Smooth muscle cell (in vitro differentiated cells): ENCODE measurements around the gene PTPRN2. TPM values are rescaled to one million over a fixed set of nuclear protein-coding genes. Genes with fewer than 3 reads are reported as not detected.

Source experiments
- DNase-seq: peaks from one replicate; lab custom pipeline; 2025; ENCODE audit not compliant: unreplicated experiment; lab: John Stamatoyannopoulos, UW
- H2AFZ ChIP-seq: fragments of 200-600 bp; sonication (generic); 2 replicates; pipeline ENCODE4 v1.6.0; 2016; ENCODE audit warnings: antibody characterized with exemption, low read depth, mild to moderate bottlenecking
- H3F3A ChIP-seq: fragments of 200-600 bp; sonication (generic); 2 replicates; pipeline ENCODE4 v1.6.0; 2017; ENCODE audit warnings: antibody characterized with exemption, low read depth
- H3K27ac ChIP-seq: fragments of 200-600 bp; sonication (generic); 2 replicates; pipeline ENCODE4 v1.5.1; 2016; ENCODE audit warnings: low read depth, mild to moderate bottlenecking
- H3K27me3 ChIP-seq: fragments of 200-600 bp; sonication (generic); 2 replicates; pipeline ENCODE4 v1.6.1; 2016; ENCODE audit warnings: low read depth, mild to moderate bottlenecking
- H3K36me3 ChIP-seq: fragments of 200-600 bp; sonication (generic); 2 replicates; pipeline ENCODE4 v1.5.1; 2016; ENCODE audit warnings: low read depth
- H3K4me1 ChIP-seq: fragments of 200-600 bp; sonication (generic); 2 replicates; pipeline ENCODE4 v1.5.1; 2016; ENCODE audit warnings: low read depth
- H3K4me2 ChIP-seq: fragments of 200-600 bp; sonication (generic); 2 replicates; pipeline ENCODE4 v1.6.0; 2016; ENCODE audit warnings: mild to moderate bottlenecking
- H3K4me3 ChIP-seq: fragments of 200-600 bp; sonication (generic); 2 replicates; pipeline ENCODE4 v1.5.1; 2016; ENCODE audit warnings: mild to moderate bottlenecking
- H3K79me2 ChIP-seq: fragments of 200-600 bp; sonication (generic); 2 replicates; pipeline ENCODE4 v1.6.0; 2016; ENCODE audit warnings: low read depth, mild to moderate bottlenecking
- H3K9ac ChIP-seq: fragments of 200-600 bp; sonication (generic); 2 replicates; pipeline ENCODE4 v1.6.0; 2016; ENCODE audit warnings: low read depth
- H3K9me3 ChIP-seq: fragments of 200-600 bp; sonication (generic); replicated peaks from 2 replicates; pipeline ENCODE4 v1.5.1; 2016; ENCODE audit warnings: low read depth
- H4K20me1 ChIP-seq: fragments of 200-600 bp; sonication (generic); 2 replicates; pipeline ENCODE4 v1.6.0; 2016; ENCODE audit warnings: low read depth
- CTCF ChIP-seq: fragments of 200-600 bp; sonication (generic); IDR thresholded peaks from 2 replicates; pipeline ENCODE4 v1.5.1; 2017; ENCODE audit warnings: borderline replicate concordance, mild to moderate bottlenecking, antibody characterized with exemption; ENCODE audit not compliant: insufficient read depth, poor library complexity, severe bottlenecking
- WGBS: methylation state at CpG from one replicate; pipeline ENCODE4 v1.1.7; 2016; ENCODE audit warnings: low lambda C conversion rate; 5-methylcytosine and 5-hydroxymethylcytosine counted together
- polyA plus RNA-seq: library from polyadenylated mRNA; unstranded; fragments of >200 nt; fragmentation: Nextera tagmentation; extraction: Ambion mirVana; gene quantifications from 2 replicates; pipeline ENCODE4 v1.2.1, GENCODE V29; 2016
- total RNA-seq: library from RNA; depleted of rRNA; stranded (reverse); fragments of >200 nt; gene quantifications from 2 replicates; pipeline ENCODE4 v1.2.3, GENCODE V29; 2014

PTPRN2 gene
- total and polyA plus RNA-seq, 2 experiments from 2014 or later, result 0.09 to 0.87 TPM

GRCh38 chr7:158065340-158065739, 522.3 kb downstream of the PTPRN2 start:
- Histone ChIP-seq H3K79me2 (no peaks in the 10 kb centered on the region), H3K9ac (no peak overlapping the region), H3K9me3 (no peaks in the 10 kb centered on the region), H2AFZ (no peak overlapping the region), H3K4me1 (no peaks in the 10 kb centered on the region), H3K4me2 (no peak overlapping the region), H3F3A (no peaks in the 10 kb centered on the region), H3K36me3 (no peaks in the 10 kb centered on the region), H4K20me1 (no peaks in the 10 kb centered on the region), H3K27ac (no peak overlapping the region), H3K27me3 (no peaks in the 10 kb centered on the region), H3K4me3 (no peak overlapping the region)
- DNase-seq, result no peak
- WGBS, result 89% methylated on average over 12 of the region's 12 CpGs
- TF ChIP-seq CTCF, result no peak

GRCh38 chr7:158064631-158065030, 523.0 kb downstream of the PTPRN2 start:
- H3F3A ChIP-seq, result no peaks in the 10 kb centered on the region
- no peak for TF ChIP-seq CTCF
- no peak overlapping the region for H3K4me3 ChIP-seq
- H3K4me1 ChIP-seq, result no peaks in the 10 kb centered on the region
- no peak for DNase-seq
- H3K4me2 ChIP-seq, result no peak overlapping the region
- no peak overlapping the region for H2AFZ ChIP-seq
- H3K9me3 ChIP-seq, result no peaks in the 10 kb centered on the region
- 86% methylated on average over 4 of the region's 4 CpGs for WGBS
- no peaks in the 10 kb centered on the region for H3K27me3 ChIP-seq
- H3K79me2 ChIP-seq, result no peaks in the 10 kb centered on the region
- no peaks in the 10 kb centered on the region for H3K36me3 ChIP-seq
- no peaks in the 10 kb centered on the region for H4K20me1 ChIP-seq
- H3K9ac ChIP-seq, result no peak overlapping the region
- H3K27ac ChIP-seq, result no peak overlapping the region

GRCh38 chr7:158063850-158064610, 523.6 kb downstream of the PTPRN2 start:
- Histone ChIP-seq H3K4me3 (no peak overlapping the region), H3K79me2 (no peaks in the 10 kb centered on the region), H3K27me3 (no peaks in the 10 kb centered on the region), H4K20me1 (no peaks in the 10 kb centered on the region), H3K27ac (no peak overlapping the region), H3F3A (no peaks in the 10 kb centered on the region), H3K9me3 (no peaks in the 10 kb centered on the region), H3K4me2 (no peak overlapping the region), H3K36me3 (no peaks in the 10 kb centered on the region), H3K4me1 (no peaks in the 10 kb centered on the region), H2AFZ (no peak overlapping the region), H3K9ac (no peak overlapping the region)
- no peak for DNase-seq
- TF ChIP-seq CTCF, result no peak
- 83% methylated on average over 17 of the region's 17 CpGs for WGBS

GRCh38 chr7:158062661-158063060, 525.0 kb downstream of the PTPRN2 start:
- no peak overlapping the region for H3K4me3 ChIP-seq
- H4K20me1 ChIP-seq, result no peaks in the 10 kb centered on the region
- no peaks in the 10 kb centered on the region for H3F3A ChIP-seq
- no peak overlapping the region for H3K27ac ChIP-seq
- DNase-seq, result no peak
- H2AFZ ChIP-seq, result no peak overlapping the region
- TF ChIP-seq CTCF, result no peak
- WGBS, result 92% methylated on average over 20 of the region's 20 CpGs
- no peaks in the 10 kb centered on the region for H3K79me2 ChIP-seq
- no peaks in the 10 kb centered on the region for H3K4me1 ChIP-seq
- no peaks in the 10 kb centered on the region for H3K9me3 ChIP-seq
- H3K9ac ChIP-seq, result no peak overlapping the region
- H3K36me3 ChIP-seq, result no peaks in the 10 kb centered on the region
- no peaks in the 10 kb centered on the region for H3K27me3 ChIP-seq
- no peak overlapping the region for H3K4me2 ChIP-seq
